PC-3 (cell line): ENCODE data around the gene GATAD2A. TPM values are rescaled to one million over a fixed set of nuclear protein-coding genes. Genes with fewer than 3 reads are reported as not detected.

Experiments
- ATAC-seq: fragments of 200-7000 bp; cut with Tn5 transposase; 2 replicates; pipeline ENCODE4 v1.9.1; 2020; ENCODE audit warnings: mild to moderate bottlenecking, moderate library complexity
- BruUV-seq: library from RNA; stranded (reverse); fragments of 400-500 nt; replicated peaks from 2 replicates; lab custom pipeline; 2021; lab: Mats Ljungman, UMichigan
- CTCF ChIA-PET: fragments of 300-600 bp; sonication (Branson Sonifier 250); formaldehyde crosslinking; loops from one replicate; lab custom pipeline; 2022; ENCODE audit warnings: antibody characterized with exemption; lab: Charles Lee
- POLR2A ChIA-PET: fragments of 300-600 bp; sonication (Branson Sonifier 250); formaldehyde crosslinking; loops from one replicate; lab custom pipeline; 2022; ENCODE audit warnings: antibody characterized with exemption; ENCODE audit not compliant: unreplicated experiment; lab: Charles Lee
- DNase-seq: peaks from one replicate; pipeline ENCODE4 v3.0.0-alpha.2; 2015
- H2AFZ ChIP-seq: fragments of 300-600 bp; sonication (generic); 2 replicates; pipeline ENCODE4 v1.6.0; 2016; ENCODE audit warnings: antibody characterized with exemption, low read length
- H3F3A ChIP-seq: fragments of 300-600 bp; sonication (generic); one replicate; pipeline ENCODE4 v1.6.0; 2017; ENCODE audit warnings: antibody characterized with exemption, low read length, control low read depth, mild to moderate bottlenecking; ENCODE audit not compliant: unreplicated experiment
- H3K27ac ChIP-seq: fragments of 300-600 bp; sonication (generic); 2 replicates; pipeline ENCODE4 v1.5.1; 2016; ENCODE audit warnings: mild to moderate bottlenecking, low read length
- H3K27me3 ChIP-seq: fragments of 300-600 bp; sonication (generic); 2 replicates; pipeline ENCODE4 v1.6.1; 2016; ENCODE audit warnings: low read length, mixed read lengths
- H3K36me3 ChIP-seq: fragments of 300-600 bp; sonication (generic); 2 replicates; pipeline ENCODE4 v1.6.1; 2016; ENCODE audit warnings: low read depth, mixed run types, low read length, mixed read lengths
- H3K4me1 ChIP-seq: fragments of 300-600 bp; sonication (generic); 2 replicates; pipeline ENCODE4 v1.5.1; 2016; ENCODE audit warnings: low read length; ENCODE audit not compliant: insufficient read depth
- H3K4me2 ChIP-seq: fragments of 300-600 bp; sonication (generic); 2 replicates; pipeline ENCODE4 v1.6.0; 2016; ENCODE audit warnings: low read length
- H3K4me3 ChIP-seq: fragments of 300-600 bp; sonication (generic); 2 replicates; pipeline ENCODE4 v1.5.1; 2016; ENCODE audit warnings: mild to moderate bottlenecking, low read length, mixed read lengths
- H3K79me2 ChIP-seq: fragments of 300-600 bp; sonication (generic); 2 replicates; pipeline ENCODE4 v1.6.1; 2017; ENCODE audit warnings: low read length, mixed read lengths
- H3K9ac ChIP-seq: fragments of 300-600 bp; sonication (generic); 2 replicates; pipeline ENCODE4 v1.6.0; 2016; ENCODE audit warnings: mild to moderate bottlenecking, low read length
- H3K9me2 ChIP-seq: fragments of 300-600 bp; sonication (generic); replicated peaks from 2 replicates; pipeline ENCODE4 v1.6.1; 2016; ENCODE audit warnings: mixed run types, low read length, mixed read lengths
- H3K9me3 ChIP-seq: fragments of 300-600 bp; sonication (generic); 2 replicates; pipeline ENCODE4 v1.6.1; 2016; ENCODE audit warnings: low read length, mixed read lengths
- H4K20me1 ChIP-seq: fragments of 300-600 bp; sonication (generic); 2 replicates; pipeline ENCODE4 v1.6.1; 2016; ENCODE audit warnings: low read length, mixed read lengths
- EZH2 ChIP-seq: fragments of 300-600 bp; sonication (generic); IDR thresholded peaks from one replicate; pipeline ENCODE4 v1.6.1; 2017; ENCODE audit warnings: antibody characterized with exemption, mild to moderate bottlenecking, low read length; ENCODE audit not compliant: unreplicated experiment
- EZH2phosphoT487 ChIP-seq: fragments of 300-600 bp; sonication (generic); IDR thresholded peaks from 2 replicates; pipeline ENCODE4 v1.6.1; 2018; ENCODE audit warnings: mild to moderate bottlenecking, antibody characterized with exemption, low read length, borderline replicate concordance
- intact Hi-C: fragments of 100-400 bp; cut with micrococcal nuclease; formaldehyde crosslinking; loops from 2 replicates; pipeline ENCODE4 v1.9.0; 2023
- total RNA-seq: library from RNA; depleted of rRNA; stranded (reverse); fragments of >200 nt; gene quantifications from 2 replicates; pipeline ENCODE4 v1.2.3, GENCODE V29; 2014
- TF ChIP-seq, protein P1 (sequence below): fragments of 300-600 bp; sonication (generic); conservative IDR thresholded peaks from 2 replicates; pipeline ENCODE4 v1.5.1; 2017; ENCODE audit warnings: antibody characterized with exemption, low read depth, mild to moderate bottlenecking, low read length

The GATAD2A gene
- total RNA-seq, 1 experiment from 2014 or later, result 104 TPM

DNA sequence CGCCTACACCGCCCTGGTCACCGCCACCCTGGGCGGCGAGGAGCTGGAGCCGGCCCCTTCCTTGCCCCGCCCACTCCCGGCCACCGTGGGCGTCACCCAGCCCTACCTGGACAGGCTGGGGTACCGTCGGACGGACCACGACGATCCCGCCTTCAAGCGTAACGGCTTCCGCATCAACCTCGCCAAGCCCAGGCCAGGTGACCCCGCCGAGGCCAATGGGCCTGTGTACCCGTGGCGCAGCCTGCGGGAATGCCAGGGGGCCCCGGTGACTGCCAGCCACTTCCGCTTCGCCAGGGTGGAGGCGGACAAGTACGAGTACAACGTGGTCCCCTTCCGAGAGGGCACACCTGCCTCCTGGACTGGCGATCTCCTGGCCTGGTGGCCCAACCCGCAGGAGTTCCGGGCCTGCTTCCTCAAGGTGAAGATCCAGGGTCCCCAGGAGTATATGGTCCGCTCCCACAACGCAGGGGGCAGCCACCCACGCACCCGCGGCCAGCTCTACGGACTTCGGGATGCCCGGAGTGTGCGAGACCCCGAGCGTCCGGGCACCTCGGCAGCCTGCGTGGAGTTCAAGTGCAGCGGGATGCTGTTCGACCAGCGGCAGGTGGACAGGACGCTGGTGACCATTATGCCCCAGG lies 139.6 kb downstream of the GATAD2A start:
- no peaks in the 10 kb centered on the region for H3K27me3 ChIP-seq
- no peak overlapping the region for H2AFZ ChIP-seq
- DNase-seq, result no peak
- no peaks in the 10 kb centered on the region for H4K20me1 ChIP-seq
- H3K4me1 ChIP-seq, result peaks cover 5% of the 10 kb centered on the region; the same call in 1 of the 2 replicates
- no peaks in the 10 kb centered on the region for H3K36me3 ChIP-seq
- ATAC-seq, result no peak
- H3F3A ChIP-seq, result no peaks in the 10 kb centered on the region
- no peak overlapping the region for H3K4me3 ChIP-seq
- no peaks in the 10 kb centered on the region for H3K9me3 ChIP-seq
- POLR2A ChIA-PET, result no interaction called here
- no peak overlapping the region for H3K27ac ChIP-seq
- no peaks in the 10 kb centered on the region for H3K79me2 ChIP-seq
- no peak for TF ChIP-seq EZH2phosphoT487
- no peak for TF ChIP-seq EZH2
- TF ChIP-seq, protein P1, sequence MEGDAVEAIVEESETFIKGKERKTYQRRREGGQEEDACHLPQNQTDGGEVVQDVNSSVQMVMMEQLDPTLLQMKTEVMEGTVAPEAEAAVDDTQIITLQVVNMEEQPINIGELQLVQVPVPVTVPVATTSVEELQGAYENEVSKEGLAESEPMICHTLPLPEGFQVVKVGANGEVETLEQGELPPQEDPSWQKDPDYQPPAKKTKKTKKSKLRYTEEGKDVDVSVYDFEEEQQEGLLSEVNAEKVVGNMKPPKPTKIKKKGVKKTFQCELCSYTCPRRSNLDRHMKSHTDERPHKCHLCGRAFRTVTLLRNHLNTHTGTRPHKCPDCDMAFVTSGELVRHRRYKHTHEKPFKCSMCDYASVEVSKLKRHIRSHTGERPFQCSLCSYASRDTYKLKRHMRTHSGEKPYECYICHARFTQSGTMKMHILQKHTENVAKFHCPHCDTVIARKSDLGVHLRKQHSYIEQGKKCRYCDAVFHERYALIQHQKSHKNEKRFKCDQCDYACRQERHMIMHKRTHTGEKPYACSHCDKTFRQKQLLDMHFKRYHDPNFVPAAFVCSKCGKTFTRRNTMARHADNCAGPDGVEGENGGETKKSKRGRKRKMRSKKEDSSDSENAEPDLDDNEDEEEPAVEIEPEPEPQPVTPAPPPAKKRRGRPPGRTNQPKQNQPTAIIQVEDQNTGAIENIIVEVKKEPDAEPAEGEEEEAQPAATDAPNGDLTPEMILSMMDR, result no peak
- H3K9me2 ChIP-seq, result no peaks in the 10 kb centered on the region
- no peak overlapping the region for H3K4me2 ChIP-seq
- BruUV-seq, result no TSS peak
- intact Hi-C loops, result no loop called here
- CTCF ChIA-PET, result no interaction called here
- no peak overlapping the region for H3K9ac ChIP-seq

DNA sequence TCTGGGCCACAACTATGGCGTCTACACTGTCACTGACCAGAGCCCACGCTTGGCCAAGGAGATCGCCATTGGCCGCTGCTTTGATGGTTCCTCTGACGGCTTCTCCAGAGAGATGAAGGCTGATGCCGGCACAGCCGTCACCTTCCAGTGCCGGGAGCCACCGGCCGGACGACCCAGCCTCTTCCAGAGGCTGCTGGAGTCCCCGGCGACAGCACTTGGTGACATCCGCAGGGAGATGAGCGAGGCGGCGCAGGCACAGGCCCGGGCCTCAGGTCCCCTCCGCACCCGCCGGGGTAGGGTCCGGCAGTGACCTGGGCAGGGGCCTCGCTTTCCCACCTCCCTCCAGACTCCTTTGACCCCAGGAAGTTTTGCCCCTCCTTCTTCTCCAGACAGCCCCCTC lies 140.2 kb downstream of the GATAD2A start:
- no peak overlapping the region for H3K4me3 ChIP-seq
- H3F3A ChIP-seq, result no peaks in the 10 kb centered on the region
- no peaks in the 10 kb centered on the region for H3K79me2 ChIP-seq
- ATAC-seq, result no peak
- intact Hi-C loops, result no loop called here
- TF ChIP-seq EZH2phosphoT487 (no peak), EZH2 (no peak)
- TF ChIP-seq, protein P1, result no peak
- no peak overlapping the region for H2AFZ ChIP-seq
- ChIA-PET POLR2A (no interaction called here), CTCF (no interaction called here)
- no peaks in the 10 kb centered on the region for H3K36me3 ChIP-seq
- no peaks in the 10 kb centered on the region for H3K27me3 ChIP-seq
- H3K9me2 ChIP-seq, result no peaks in the 10 kb centered on the region
- no peak overlapping the region for H3K9ac ChIP-seq
- no peaks in the 10 kb centered on the region for H4K20me1 ChIP-seq
- peaks cover 4% of the 10 kb centered on the region; the same call in 1 of the 2 replicates for H3K4me1 ChIP-seq
- no TSS peak for BruUV-seq
- no peaks in the 10 kb centered on the region for H3K9me3 ChIP-seq
- H3K4me2 ChIP-seq, result no peak overlapping the region
- DNase-seq, result no peak
- no peak overlapping the region for H3K27ac ChIP-seq

DNA sequence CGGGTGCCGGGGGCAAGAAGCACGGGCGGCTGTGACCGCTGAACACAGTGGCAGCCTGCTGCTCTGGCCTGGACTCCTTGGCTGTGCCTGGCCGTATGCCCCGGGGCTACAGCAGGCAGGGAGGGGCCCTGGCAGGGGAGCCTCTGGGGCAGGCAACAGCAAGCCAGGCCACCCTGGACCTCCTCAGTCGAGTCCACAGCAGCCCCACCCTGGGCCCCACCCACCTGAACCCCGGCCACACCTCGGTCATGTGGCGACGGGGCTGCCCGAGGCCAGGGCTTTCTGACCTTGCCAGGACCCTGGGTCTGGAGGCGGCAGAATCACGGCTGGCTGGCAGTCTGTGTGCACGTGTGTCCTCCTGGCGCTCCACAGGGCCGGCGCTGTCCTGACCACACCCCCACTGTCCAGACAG lies 141.3 kb downstream of the GATAD2A start:
- Histone ChIP-seq H3K4me2 (no peak overlapping the region), H3K9me3 (no peaks in the 10 kb centered on the region), H4K20me1 (no peaks in the 10 kb centered on the region), H3K4me1 (no peaks in the 10 kb centered on the region), H3K27me3 (no peaks in the 10 kb centered on the region), H3K79me2 (no peaks in the 10 kb centered on the region), H3K36me3 (no peaks in the 10 kb centered on the region), H2AFZ (no peak overlapping the region), H3K9me2 (no peaks in the 10 kb centered on the region), H3K27ac (no peak overlapping the region), H3K9ac (no peak overlapping the region), H3F3A (no peaks in the 10 kb centered on the region), H3K4me3 (no peak overlapping the region)
- no TSS peak for BruUV-seq
- intact Hi-C loops, result no loop called here
- TF ChIP-seq EZH2phosphoT487 (no peak), EZH2 (no peak)
- TF ChIP-seq, protein P1, result no peak
- POLR2A ChIA-PET, result no interaction called here
- DNase-seq, result no peak
- peak; percentile 39; the same call in 1 of the 2 replicates for ATAC-seq
- CTCF ChIA-PET, result no interaction called here
